Heart left ventricle (tissue), 13 donors: ENCODE data around the gene SPNS2.

Experiments
- POLR2A ChIP-seq, 2 donors: fragments of 450-650 bp; IDR thresholded peaks; one replicate each; pipeline ENCODE4 v1.6.1; 2017; ENCODE audit warnings: antibody characterized with exemption in 2 of 2, mild to moderate bottlenecking in 2 of 2, moderate library complexity in 2 of 2
- TF ChIP-seq, protein P1 (sequence below), 12 donors: fragments of 200-600 bp; sonication (generic) in 4 of 12; IDR thresholded peaks; one replicate each; pipeline versions ENCODE4 v1.5.0 to v1.8.0; 2018 to 2022; ENCODE audit warnings: antibody characterized with exemption in 12 of 12, mild to moderate bottlenecking in 5 of 12
- donor health status: ischemic (EF 13 %, LVEDD 7.1; RV severe dilation, severe dysfunction).
- donor health status: DM: no; HTN: yes; CAD: no.
- donor health status: DM: no; HTN: no; CAD: no.
- donor health status: ischemic (EF 25% LVEDD 6.9; RV normal size, moderate dysfunction).
- donor health status: ischemic (EF 25% LVEDD 5.7; RV mildly dilated, moderate dysfunction).
- donor health status: ischemic (EF 35%, LVEDD 5.7; RV mildly dilated, moderate dysfunction).
- donor health status: nonischemic (EF 11% LVEDD 7.7; RV severe dilation, severe dysfunction).
- donor health status: DM: yes; HTN: yes; CAD: no.
- donor health status: PGD.
- donor health status: ischemic (EF 29% LVEDD 5.4; RV normal size, mild dysfunction).
- donor health status: nonischemic (EF 23%, LVEDD 6.1; RV moderate dilation, normal function).

DNA sequence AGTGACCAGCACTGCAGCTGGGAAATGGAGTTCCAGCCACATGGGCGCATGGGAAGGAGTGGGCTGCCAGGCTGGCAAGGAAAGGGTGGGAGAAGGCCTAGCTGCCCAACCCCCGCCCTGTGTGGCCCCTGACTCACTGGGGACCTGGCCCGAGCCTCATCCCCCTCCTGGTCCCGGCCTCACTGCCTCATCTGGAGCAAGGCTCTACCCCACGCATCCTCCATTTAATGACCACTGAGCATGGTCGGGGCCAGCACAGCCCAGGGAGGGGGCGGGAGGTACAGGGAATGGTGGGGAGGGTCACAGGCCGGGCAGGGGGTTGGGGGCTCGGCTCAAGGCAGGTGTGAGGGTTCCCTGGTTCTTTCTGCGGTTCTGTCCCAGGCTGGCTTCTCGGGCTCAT, 16.1 kb downstream of the SPNS2 start:
- TF ChIP-seq, protein P1, sequence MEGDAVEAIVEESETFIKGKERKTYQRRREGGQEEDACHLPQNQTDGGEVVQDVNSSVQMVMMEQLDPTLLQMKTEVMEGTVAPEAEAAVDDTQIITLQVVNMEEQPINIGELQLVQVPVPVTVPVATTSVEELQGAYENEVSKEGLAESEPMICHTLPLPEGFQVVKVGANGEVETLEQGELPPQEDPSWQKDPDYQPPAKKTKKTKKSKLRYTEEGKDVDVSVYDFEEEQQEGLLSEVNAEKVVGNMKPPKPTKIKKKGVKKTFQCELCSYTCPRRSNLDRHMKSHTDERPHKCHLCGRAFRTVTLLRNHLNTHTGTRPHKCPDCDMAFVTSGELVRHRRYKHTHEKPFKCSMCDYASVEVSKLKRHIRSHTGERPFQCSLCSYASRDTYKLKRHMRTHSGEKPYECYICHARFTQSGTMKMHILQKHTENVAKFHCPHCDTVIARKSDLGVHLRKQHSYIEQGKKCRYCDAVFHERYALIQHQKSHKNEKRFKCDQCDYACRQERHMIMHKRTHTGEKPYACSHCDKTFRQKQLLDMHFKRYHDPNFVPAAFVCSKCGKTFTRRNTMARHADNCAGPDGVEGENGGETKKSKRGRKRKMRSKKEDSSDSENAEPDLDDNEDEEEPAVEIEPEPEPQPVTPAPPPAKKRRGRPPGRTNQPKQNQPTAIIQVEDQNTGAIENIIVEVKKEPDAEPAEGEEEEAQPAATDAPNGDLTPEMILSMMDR (IDR thresholded peaks at IDR 0.05): no peak
- no peak for TF ChIP-seq POLR2A (IDR thresholded peaks at IDR 0.05)
